ENCODE measurements around the gene DDIT3.
"Not testable (repeated sequence)": the region's sequence is repeated elsewhere in the genome, so short reads cannot be mapped to it uniquely, and the experiment has no call there.

Gene DDIT3

DNA sequence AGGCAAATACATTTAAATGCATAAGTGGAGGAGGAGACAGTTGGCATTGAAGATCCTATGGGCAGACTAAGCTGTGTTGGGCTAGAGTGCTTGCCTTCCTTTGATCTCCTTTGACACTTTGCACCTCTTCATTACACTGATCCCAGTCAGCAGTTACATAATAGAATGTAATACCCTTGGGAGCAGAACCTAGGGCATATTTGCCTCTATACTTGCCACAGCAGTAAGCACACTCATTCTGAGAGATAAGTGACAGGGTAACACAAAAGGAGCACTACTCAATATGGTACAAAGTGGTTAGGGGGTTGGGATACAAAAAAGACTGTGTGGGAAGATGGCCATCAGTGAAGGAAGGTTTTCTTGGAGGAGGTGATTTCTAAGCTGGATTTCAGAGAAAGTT is 23.5 kb downstream of the DDIT3 start:
- Mint-ChIP-seq H3K4me3 (no peak overlapping the region), H3K4me1 (ENCODE audit: low read depth) (peaks cover 9% of the 10 kb centered on the region), H3K27me3 (no peaks in the 10 kb centered on the region), H3K36me3 (ENCODE audit: low read depth) (peaks cover 67% of the 10 kb centered on the region), H3K27ac (peak overlapping the region; percentile 14), H3K9me3 (no peaks in the 10 kb centered on the region)

DNA sequence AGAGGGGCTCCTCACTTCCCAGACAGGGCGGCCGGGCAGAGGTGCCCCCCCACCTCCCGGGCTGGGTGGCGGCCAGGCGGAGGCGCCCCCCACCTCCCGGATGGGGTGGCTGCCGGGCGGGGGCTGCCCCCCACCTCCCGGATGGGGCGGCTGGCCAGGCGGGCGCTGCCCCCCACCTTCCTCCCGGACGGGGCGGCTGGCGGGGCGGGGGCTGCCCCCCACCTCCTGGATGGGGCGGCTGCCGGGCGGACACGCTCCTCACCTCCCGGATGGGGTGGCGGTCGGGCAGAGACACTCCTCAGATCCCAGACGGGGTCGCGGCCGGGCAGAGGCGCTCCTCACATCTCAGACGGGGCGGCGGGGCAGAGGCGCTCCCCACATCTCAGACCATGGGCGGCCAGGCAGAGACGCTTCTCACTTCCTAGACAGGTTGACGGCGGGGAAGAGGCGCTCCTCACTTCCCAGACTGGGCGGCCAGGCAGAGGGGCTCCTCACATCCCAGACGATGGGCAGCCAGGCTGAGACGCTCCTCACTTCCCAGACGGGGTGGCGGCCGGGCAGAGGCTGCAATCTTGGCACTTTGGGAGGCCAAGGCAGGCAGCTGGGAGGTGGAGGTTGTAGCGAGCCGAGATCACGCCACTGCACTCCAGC is 25.1 kb downstream of the DDIT3 start:
- H3K27me3 Mint-ChIP-seq, H3K27ac Mint-ChIP-seq, H3K4me3 Mint-ChIP-seq, H3K9me3 Mint-ChIP-seq: not testable (repeated sequence)
- Mint-ChIP-seq H3K4me1 (ENCODE audit: low read depth) (peaks cover 20% of the 10 kb centered on the region), H3K36me3 (ENCODE audit: low read depth) (peaks cover 70% of the 10 kb centered on the region)

DNA sequence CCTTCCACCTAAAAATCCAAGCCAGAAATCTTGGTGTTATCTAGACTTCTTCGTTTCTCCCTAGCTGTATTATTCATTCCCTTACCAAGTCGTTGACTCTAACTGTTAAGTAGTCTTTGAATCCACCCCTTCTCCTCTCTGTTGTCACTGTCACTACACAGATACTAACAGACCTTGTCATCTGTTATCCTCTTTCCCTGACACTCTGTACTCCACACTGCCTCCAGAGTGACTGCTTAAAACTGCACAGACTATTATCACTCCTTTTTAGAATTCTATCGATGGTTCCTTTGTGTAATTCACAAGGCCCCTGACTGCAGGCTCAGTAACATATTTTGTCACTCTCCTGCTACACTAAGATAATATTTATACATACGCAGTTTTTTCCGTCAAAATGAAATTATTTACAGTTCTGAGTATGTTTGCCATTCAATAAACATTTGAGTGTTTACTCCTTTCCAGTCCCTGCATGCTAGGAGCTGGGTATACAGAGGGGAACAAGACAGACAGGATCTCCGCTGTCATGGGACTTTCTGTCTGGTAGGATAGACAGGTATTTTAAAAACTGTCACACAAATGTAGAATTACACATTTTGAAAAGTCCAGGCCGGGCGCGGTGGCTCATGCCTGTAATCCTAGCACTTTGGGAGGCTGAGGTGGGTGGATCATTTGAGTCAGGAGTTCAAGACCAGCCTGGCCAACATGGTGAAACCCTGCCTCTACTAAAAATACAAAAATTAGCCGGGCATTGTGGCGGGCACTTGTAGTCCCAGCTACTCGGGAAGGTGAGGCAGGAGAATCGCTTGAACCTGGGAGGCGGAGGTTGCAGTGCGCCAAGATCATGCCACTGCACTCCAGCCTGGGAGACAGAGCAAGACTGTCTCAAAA is 28.7 kb downstream of the DDIT3 start:
- H3K4me3 Mint-ChIP-seq, result peak overlapping the region; percentile 3
- H3K4me1 Mint-ChIP-seq (ENCODE audit: low read depth), result peaks cover 41% of the 10 kb centered on the region

DNA sequence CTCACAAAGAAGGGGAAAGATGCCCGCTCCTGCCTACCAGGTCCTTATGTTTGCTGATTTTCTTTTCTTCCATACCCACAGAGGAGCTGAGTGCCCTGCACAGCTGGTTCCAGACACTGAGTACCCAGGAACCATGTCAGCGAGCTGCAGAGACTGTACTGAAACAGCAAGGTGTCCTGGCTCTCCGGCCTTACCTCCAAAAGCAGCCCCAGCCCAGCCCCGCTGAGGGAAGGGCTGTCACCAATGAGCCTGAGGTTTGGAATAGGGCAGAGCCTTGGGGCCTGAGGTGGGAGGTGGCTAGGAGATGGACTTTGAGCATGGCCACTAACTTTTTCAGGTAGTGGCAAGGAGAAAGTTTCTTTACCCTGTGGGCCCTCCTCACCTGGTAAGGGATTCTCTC is 30.2 kb downstream of the DDIT3 start:
- Mint-ChIP-seq H3K4me3 (peak overlapping the region; percentile 13), H3K9me3 (no peaks in the 10 kb centered on the region), H3K36me3 (ENCODE audit: low read depth) (peaks cover 53% of the 10 kb centered on the region), H3K4me1 (ENCODE audit: low read depth) (peaks cover 41% of the 10 kb centered on the region), H3K27me3 (no peaks in the 10 kb centered on the region), H3K27ac (no peak overlapping the region)

More for the DNA sequence above, 28.7 kb downstream of the DDIT3 start:
- Mint-ChIP-seq H3K27me3 (no peaks in the 10 kb centered on the region), H3K27ac (peak overlapping the region; percentile 64), H3K36me3 (ENCODE audit: low read depth) (peaks cover 66% of the 10 kb centered on the region), H3K9me3 (no peaks in the 10 kb centered on the region)

DNA sequence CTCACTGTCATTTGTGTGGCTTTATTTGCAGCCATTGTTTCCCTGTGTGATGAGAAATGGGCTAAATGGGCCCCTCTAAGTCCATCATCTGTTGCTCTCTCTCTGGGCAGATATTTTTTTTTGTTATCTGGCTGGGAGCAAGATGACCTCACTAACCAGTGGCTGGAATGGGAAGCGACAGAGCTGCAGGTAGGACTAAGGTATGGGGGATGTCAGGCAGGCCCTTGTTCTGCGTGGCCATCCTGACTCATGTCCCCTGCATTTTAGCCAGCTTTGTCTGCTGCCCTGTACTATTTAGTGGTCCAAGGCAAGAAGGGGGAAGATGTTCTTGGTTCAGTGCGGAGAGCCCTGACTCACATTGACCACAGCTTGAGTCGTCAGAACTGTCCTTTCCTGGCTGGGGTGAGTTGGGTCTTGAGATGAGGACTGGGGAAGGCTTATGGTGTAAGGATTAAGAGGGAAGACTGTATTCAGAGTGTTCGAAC is 31.1 kb downstream of the DDIT3 start:
- peak overlapping the region; percentile 90 for H3K4me3 Mint-ChIP-seq
- peaks cover 41% of the 10 kb centered on the region for H3K4me1 Mint-ChIP-seq (ENCODE audit: low read depth)
- no peaks in the 10 kb centered on the region for H3K9me3 Mint-ChIP-seq
- peaks cover 53% of the 10 kb centered on the region for H3K36me3 Mint-ChIP-seq (ENCODE audit: low read depth)
- peak overlapping the region; percentile 90 for H3K27ac Mint-ChIP-seq
- H3K27me3 Mint-ChIP-seq, result no peaks in the 10 kb centered on the region

DNA sequence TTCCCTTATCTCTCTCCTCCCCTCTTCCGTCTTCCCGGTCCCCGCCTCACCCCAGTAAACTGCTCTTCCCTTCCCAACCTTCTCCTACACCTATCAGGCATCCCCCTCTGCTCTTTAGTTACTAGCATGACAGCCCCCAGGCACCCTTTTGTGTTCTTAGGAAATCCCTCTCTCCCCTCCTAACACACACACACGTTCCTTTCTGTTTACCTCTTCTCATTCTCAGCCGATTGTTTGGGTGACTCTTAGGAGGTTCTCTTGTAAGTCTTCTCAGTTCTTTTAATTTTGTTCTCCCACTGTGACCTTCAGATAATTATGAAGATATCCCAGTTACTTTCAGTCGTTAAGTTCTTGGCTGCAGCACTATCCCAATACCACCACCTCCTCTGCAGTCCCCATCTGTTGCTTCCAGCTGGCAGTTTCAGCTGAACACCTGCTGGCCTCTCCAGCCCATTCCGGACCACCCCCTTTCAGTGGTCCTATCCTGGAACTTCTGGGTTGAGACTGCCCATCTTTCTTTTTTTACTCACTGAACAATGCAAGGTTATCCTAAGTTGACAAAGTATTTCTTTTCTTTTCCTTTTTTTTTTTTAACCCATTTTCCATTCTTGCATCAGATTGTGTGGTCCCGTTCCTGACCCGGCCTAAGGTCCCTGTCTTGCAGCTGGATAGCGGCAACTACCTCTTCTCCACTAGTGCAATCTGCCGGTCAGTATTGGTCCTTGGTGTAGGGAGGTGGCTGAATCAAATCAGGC is 31.7 kb downstream of the DDIT3 start:
- Mint-ChIP-seq H3K36me3 (ENCODE audit: low read depth) (peaks cover 53% of the 10 kb centered on the region), H3K4me3 (peak overlapping the region; percentile 90), H3K9me3 (no peaks in the 10 kb centered on the region), H3K4me1 (ENCODE audit: low read depth) (peaks cover 42% of the 10 kb centered on the region), H3K27me3 (no peaks in the 10 kb centered on the region), H3K27ac (peak overlapping the region; percentile 90)

DNA sequence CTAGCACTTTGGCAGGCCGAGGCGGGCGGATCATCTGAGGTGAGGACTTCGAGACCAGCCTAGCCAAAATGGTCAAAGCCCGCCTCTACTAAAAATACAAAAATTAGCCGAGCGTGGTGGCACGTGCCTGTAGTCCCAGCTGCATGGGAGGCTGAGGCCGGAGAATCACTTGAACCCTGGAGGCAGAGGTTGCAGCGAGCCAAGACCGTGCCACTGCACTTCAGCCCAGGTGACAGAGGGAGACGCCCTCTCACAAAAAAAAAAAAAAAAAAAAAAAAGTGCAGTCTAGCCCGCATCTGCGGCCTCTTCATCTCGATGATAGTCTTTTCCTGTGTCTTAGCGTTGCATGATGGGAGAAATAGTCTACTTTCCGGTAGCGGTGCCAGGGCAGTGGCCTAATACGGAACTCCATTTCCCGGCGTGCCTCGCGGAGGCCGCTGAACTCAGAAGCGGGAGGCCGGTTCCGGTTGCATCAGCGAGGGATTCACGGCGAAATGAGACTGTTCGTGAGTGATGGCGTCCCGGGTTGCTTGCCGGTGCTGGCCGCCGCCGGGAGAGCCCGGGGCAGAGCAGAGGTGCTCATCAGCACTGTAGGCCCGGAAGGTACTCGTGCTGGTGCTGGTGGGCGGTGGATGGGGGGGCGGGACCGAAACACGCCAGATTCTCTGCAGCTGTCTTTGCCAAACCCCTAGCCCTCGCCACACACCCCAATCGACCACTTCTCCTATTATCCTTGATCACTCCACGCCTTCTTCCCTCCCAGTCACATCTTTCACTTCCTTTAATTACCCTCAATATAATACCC is 32.5 kb downstream of the DDIT3 start, which contains the start of gene MARS1:
MARS1 (plus strand) TSS at position 472 of the 805 bp plus-strand sequence; CDS start at position 495, 23 bp downstream.
- Mint-ChIP-seq H3K9me3 (no peaks in the 10 kb centered on the region), H3K4me3 (peak within 1 kb of the TSS; percentile 90), H3K4me1 (ENCODE audit: low read depth) (peaks cover 48% of the 10 kb centered on the region), H3K27ac (peak within 1 kb of the TSS; percentile 90), H3K36me3 (ENCODE audit: low read depth) (peaks cover 50% of the 10 kb centered on the region), H3K27me3 (no peaks in the 10 kb centered on the region)

DNA sequence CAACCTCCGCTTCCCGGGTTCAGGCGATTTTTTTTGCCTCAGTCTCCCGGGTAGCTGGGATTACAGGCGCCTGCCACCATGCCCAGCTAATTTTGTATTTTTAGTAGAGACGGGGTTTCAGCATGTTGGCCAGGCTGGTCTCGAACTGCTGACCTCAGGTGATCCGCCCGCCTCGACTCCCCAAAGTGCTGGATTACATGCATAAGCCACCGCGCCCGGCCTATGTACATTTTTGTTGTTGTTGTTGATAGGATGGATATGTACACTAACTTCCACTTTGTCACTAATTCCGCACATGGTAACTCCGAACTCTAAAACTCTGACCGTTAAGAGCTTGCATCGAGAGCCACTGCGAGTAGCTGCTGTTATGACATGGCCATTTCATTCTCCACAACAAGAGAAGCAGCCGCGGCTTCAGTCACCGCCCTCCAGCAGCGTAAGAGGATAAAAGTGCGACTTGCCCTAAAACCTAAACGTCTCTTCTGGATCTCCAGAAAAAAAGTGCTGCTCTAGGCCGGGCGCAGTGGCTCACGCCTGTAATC is 33.2 kb downstream of the DDIT3 start:
- H3K4me3 Mint-ChIP-seq, result peak overlapping the region; percentile 90

DNA sequence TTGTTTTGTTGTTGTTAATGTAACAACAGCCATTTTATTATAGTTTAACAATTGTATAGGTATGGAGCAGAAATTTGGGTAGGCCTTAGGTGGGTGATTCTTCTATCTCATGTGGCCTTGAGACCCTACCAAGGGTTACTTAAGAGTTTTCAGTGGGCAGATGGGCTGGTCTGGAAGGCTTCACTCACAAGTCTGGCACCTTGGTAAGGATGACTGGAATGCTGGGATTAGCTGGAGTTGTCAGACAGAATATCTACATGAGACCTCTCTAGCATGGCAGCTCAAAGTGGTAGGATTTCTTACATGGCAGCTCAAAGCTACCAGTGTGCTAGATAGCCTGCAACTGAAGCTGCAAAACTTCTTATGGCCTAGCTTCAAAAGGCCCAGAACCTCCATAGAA is 34.6 kb downstream of the DDIT3 start:
- no peaks in the 10 kb centered on the region for H3K9me3 Mint-ChIP-seq
- H3K27ac Mint-ChIP-seq, result no peak overlapping the region
- no peak overlapping the region for H3K4me3 Mint-ChIP-seq
- no peaks in the 10 kb centered on the region for H3K27me3 Mint-ChIP-seq
- H3K36me3 Mint-ChIP-seq (ENCODE audit: low read depth), result peaks cover 30% of the 10 kb centered on the region
- peaks cover 48% of the 10 kb centered on the region for H3K4me1 Mint-ChIP-seq (ENCODE audit: low read depth)

More for the DNA sequence above, 33.2 kb downstream of the DDIT3 start:
- Mint-ChIP-seq H3K9me3 (no peaks in the 10 kb centered on the region), H3K36me3 (ENCODE audit: low read depth) (peaks cover 44% of the 10 kb centered on the region), H3K4me1 (ENCODE audit: low read depth) (peaks cover 45% of the 10 kb centered on the region), H3K27ac (no peak overlapping the region), H3K27me3 (no peaks in the 10 kb centered on the region)

DNA sequence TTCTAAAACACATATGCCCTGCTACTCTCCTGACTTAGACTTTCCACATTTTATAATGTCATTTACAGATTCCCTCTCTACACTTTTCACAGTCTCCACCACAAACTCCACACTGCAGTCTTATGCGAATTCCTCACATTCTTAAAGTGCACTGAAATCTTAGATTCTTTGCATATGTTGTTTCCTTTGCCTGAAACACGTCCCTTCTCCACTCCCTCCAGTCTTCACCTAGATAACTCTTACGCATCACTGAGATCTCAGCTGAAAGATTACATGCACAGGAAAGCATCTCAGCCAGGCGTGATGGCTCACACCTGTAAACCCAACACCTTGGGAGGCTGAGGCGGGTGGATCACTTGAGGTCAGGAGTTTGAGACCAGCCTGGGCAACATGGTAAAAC is 36.8 kb downstream of the DDIT3 start:
- H3K27ac Mint-ChIP-seq, result peak overlapping the region; percentile 65
- H3K4me1 Mint-ChIP-seq (ENCODE audit: low read depth), result peaks cover 52% of the 10 kb centered on the region

DNA sequence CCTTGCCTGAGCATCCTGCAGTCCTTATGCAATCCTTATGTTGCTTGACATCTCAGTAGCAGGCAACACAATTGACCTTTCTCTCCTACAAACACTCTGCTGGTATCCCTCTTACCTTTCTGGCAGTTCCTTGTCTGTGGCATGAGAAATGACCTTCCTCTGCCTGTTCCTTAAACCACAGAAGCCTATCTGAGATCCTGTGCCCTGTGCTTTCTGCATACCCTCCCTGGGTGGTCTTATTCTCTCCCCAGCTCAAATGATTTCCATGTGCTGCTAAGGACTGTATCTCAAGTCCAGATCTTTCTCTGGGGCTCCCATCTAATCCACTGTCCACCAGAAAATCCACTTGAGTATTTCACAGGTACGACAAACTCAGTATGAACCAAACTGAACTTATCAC is 38.6 kb downstream of the DDIT3 start:
- Mint-ChIP-seq H3K27ac (peak overlapping the region; percentile 100), H3K36me3 (ENCODE audit: low read depth) (peaks cover 9% of the 10 kb centered on the region), H3K27me3 (no peaks in the 10 kb centered on the region), H3K4me3 (peak overlapping the region; percentile 15), H3K4me1 (ENCODE audit: low read depth) (peaks cover 56% of the 10 kb centered on the region), H3K9me3 (no peaks in the 10 kb centered on the region)

More for the DNA sequence above, 36.8 kb downstream of the DDIT3 start:
- Mint-ChIP-seq H3K9me3 (no peaks in the 10 kb centered on the region), H3K36me3 (ENCODE audit: low read depth) (peaks cover 7% of the 10 kb centered on the region), H3K27me3 (no peaks in the 10 kb centered on the region), H3K4me3 (no peak overlapping the region)

DNA sequence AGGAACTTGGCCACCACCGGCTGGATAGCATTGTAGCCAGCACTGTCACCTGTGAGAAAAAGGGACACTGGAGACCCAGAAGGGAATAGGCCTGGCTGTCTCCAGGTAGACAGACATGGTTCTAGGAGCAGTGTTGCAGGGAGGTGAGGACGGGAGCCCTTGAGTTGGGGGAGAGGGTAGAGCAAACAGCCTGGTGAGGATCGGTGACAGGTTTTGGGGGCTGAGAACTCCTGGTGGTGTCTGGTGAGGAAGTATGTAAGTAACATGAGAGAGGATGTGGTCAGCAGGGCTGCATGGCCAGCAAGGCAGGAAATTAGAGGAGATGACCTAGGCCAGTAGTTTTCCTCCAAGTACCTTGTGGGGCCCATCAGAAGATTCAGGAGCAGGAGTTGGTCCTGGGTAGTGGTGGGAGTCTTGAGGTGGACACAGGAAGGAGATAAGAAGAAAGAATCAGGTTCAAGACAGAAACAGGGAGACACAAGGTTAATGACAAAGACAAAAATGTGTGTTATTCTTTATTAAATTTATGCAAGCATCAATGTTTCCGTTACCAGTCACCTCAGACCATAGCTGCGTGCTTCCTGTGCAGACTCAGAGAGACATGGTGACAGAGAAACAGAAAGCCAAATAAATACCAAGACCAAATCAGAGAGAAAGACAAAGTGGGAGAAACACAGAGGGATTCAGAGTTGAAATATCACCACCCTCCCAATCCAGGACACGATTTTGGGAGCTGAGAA is 40.8 kb downstream of the DDIT3 start, which contains the start of gene ARHGAP9:
ARHGAP9 (minus strand) TSS at position 491 of the 740 bp plus-strand sequence; CDS start at position 31, 460 bp downstream.
- no peaks in the 10 kb centered on the region for H3K9me3 Mint-ChIP-seq
- peak within 1 kb of the TSS; percentile 100 for H3K27ac Mint-ChIP-seq
- H3K36me3 Mint-ChIP-seq (ENCODE audit: low read depth), result peaks cover 16% of the 10 kb centered on the region
- peaks cover 67% of the 10 kb centered on the region for H3K4me1 Mint-ChIP-seq (ENCODE audit: low read depth)
- H3K27me3 Mint-ChIP-seq, result no peaks in the 10 kb centered on the region
- peak within 1 kb of the TSS; percentile 90 for H3K4me3 Mint-ChIP-seq

DNA sequence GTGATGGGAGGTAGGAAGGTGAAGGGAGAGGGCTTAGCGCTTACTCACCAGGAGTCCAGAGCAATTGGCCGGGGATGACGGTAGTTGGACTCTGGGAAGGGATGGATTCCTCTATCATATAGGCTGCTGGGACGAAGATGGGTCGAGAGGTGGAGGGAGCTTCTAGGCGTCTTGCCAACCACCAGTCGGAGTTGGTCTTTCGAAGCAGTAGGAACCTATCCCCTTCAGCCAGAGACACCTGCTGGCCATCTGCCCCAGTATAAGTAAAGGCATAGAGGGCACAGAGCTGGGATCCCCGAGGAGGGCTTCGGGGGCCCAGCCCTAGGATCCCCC is 41.3 kb downstream of the DDIT3 start:
- peaks cover 21% of the 10 kb centered on the region for H3K36me3 Mint-ChIP-seq (ENCODE audit: low read depth)
- H3K4me1 Mint-ChIP-seq (ENCODE audit: low read depth), result peaks cover 72% of the 10 kb centered on the region
- peak overlapping the region; percentile 90 for H3K4me3 Mint-ChIP-seq
- H3K27me3 Mint-ChIP-seq, result no peaks in the 10 kb centered on the region
- no peaks in the 10 kb centered on the region for H3K9me3 Mint-ChIP-seq
- H3K27ac Mint-ChIP-seq, result peak overlapping the region; percentile 100

Measured in stimulated activated naive CD8-positive, alpha-beta T cell treated with anti-CD3 and anti-CD28 coated beads, Interleukin-15, Interleukin-2, amounts not matched to agents 100 ng/mL and 50 ng/mL, for 24 hours (primary cell).